Measurements from ENCODE around the gene AFG1L. TPM values are rescaled to one million over a fixed set of nuclear protein-coding genes. Genes with fewer than 3 reads are reported as not detected.

The AFG1L gene
- total RNA-seq, 1 experiment from 2014 or later, result 7.9 TPM

GRCh38 chr6:108492131-108492766 is 197.4 kb downstream of the AFG1L start (continued):
- TF ChIP-seq AR (CRISPR knock-in tag; IDR thresholded peaks at IDR 0.05), result no peak
- no peak for TF ChIP-seq IRF2 (CRISPR knock-in tag; IDR thresholded peaks at IDR 0.05; ENCODE audit: borderline replicate concordance, low read depth)
- TF ChIP-seq ZNF138 (CRISPR knock-in tag; conservative IDR thresholded peaks at IDR 0.05), result no peak
- no peak for TF ChIP-seq E2F4 (CRISPR knock-in tag; IDR thresholded peaks at IDR 0.05; ENCODE audit: borderline replicate concordance, low read depth)
- TF ChIP-seq SMAD3 (CRISPR knock-in tag; IDR thresholded peaks at IDR 0.05; ENCODE audit: borderline replicate concordance), result no peak
- no peak for TF ChIP-seq E2F1 (CRISPR knock-in tag; IDR thresholded peaks at IDR 0.05)
- no peak for TF ChIP-seq ZNF532 (CRISPR knock-in tag; IDR thresholded peaks at IDR 0.05; ENCODE audit: borderline replicate concordance)
- no peak for TF ChIP-seq ATF3 (CRISPR knock-in tag; conservative IDR thresholded peaks at IDR 0.05)
- TF ChIP-seq ZMAT4 (CRISPR knock-in tag; IDR thresholded peaks at IDR 0.05), result no peak

GRCh38 chr6:108494434-108494833 is 199.6 kb downstream of the AFG1L start:
- DNase-seq (ENCODE audit: low spot score), result no peak
- Mint-ChIP-seq H3K36me3 (no peaks in the 10 kb centered on the region), H3K9me3 (no peaks in the 10 kb centered on the region), H3K4me3 (no peak overlapping the region), H3K27ac (no peak overlapping the region), H3K4me1 (no peaks in the 10 kb centered on the region), H3K27me3 (ENCODE audit: low read depth) (no peaks in the 10 kb centered on the region)
- ChIA-PET CTCF (interaction anchor here (5.2 kb wide), 1 partner anchor 319 kb away, joined by 53 read pairs; no protein-coding TSS in a partner anchor), POLR2A (no interaction called here)
- no peak for TF ChIP-seq CREM (CRISPR knock-in tag; IDR thresholded peaks at IDR 0.05)
- TF ChIP-seq NFYB (CRISPR knock-in tag; conservative IDR thresholded peaks at IDR 0.05; ENCODE audit: low read depth), result no peak
- no peak for TF ChIP-seq FOXP1 (CRISPR knock-in tag; IDR thresholded peaks at IDR 0.05; ENCODE audit: borderline replicate concordance)
- TF ChIP-seq ZNF263 (CRISPR knock-in tag; IDR thresholded peaks at IDR 0.05; ENCODE audit: low read depth), result no peak
- no peak for TF ChIP-seq IRF1 (CRISPR knock-in tag; IDR thresholded peaks at IDR 0.05)
- TF ChIP-seq FOXK1 (CRISPR knock-in tag; IDR thresholded peaks at IDR 0.05), result no peak
- no peak for TF ChIP-seq CTCF (IDR thresholded peaks at IDR 0.05)
- TF ChIP-seq TEAD1 (CRISPR knock-in tag; IDR thresholded peaks at IDR 0.05), result no peak
- no peak for TF ChIP-seq ZNF121 (CRISPR knock-in tag; IDR thresholded peaks at IDR 0.05)
- no peak for TF ChIP-seq MAX (CRISPR knock-in tag; IDR thresholded peaks at IDR 0.05)
- ATAC-seq, result no peak
